Lower leg skin (tissue), 3 donors: ENCODE results near the gene NSL1.

ENCODE experiments used
- CTCF ChIP-seq, 3 donors: fragments of 450-650 bp; IDR thresholded peaks; one replicate each; pipeline ENCODE4 v1.5.1; 2016; ENCODE audit warnings: antibody characterized with exemption in 3 of 3, mild to moderate bottlenecking in 3 of 3, moderate library complexity in 2 of 3
- POLR2A ChIP-seq, 2 donors: fragments of 450-650 bp; IDR thresholded peaks; one replicate each; pipeline ENCODE4 v1.6.1; 2016 to 2017; ENCODE audit warnings: antibody characterized with exemption in 2 of 2, mild to moderate bottlenecking in 1 of 2, moderate library complexity in 1 of 2

- TF ChIP-seq CTCF (IDR thresholded peaks at IDR 0.05) (no peak), POLR2A (IDR thresholded peaks at IDR 0.05) (no peak)
Observed at GRCh38 chr1:212794561-212795014, 3.0 kb upstream of the NSL1 start.
